ENCODE data around the gene SLC35A3.
"Not testable (repeated sequence)": the region's sequence is repeated elsewhere in the genome, so short reads cannot be mapped to it uniquely, and the experiment has no call there.

SLC35A3 gene

GRCh38 chr1:99972066-99972465 lies 2.3 kb downstream of the SLC35A3 start:
- DNase-seq (ENCODE audit: low read depth in 2 of 2): not testable (repeated sequence)

GRCh38 chr1:99975529-99975928 lies 5.7 kb downstream of the SLC35A3 start:
- DNase-seq (ENCODE audit: low read depth in 2 of 2): no peak

GRCh38 chr1:99977326-99977725 lies 7.5 kb downstream of the SLC35A3 start:
- DNase-seq (ENCODE audit: low read depth in 2 of 2): not testable (repeated sequence)

- no peak for DNase-seq (ENCODE audit: low read depth in 2 of 2)
Measured at GRCh38 chr1:99978218-99978617, 8.4 kb downstream of the SLC35A3 start.

- DNase-seq (ENCODE audit: low read depth in 2 of 2): no peak
Measured at GRCh38 chr1:99979091-99979490, 9.3 kb downstream of the SLC35A3 start.

GRCh38 chr1:99980928-99981327 lies 11.1 kb downstream of the SLC35A3 start:
- DNase-seq (ENCODE audit: low read depth in 2 of 2): no peak

- DNase-seq (ENCODE audit: low read depth in 2 of 2): no peak
Measured at GRCh38 chr1:99986656-99987225, 16.9 kb downstream of the SLC35A3 start.

- no peak for DNase-seq (ENCODE audit: low read depth in 2 of 2)
Measured at GRCh38 chr1:99988210-99988765, 18.5 kb downstream of the SLC35A3 start.

- DNase-seq (ENCODE audit: low read depth in 2 of 2): no peak
Measured at GRCh38 chr1:99992044-99992722, 22.4 kb downstream of the SLC35A3 start.

- no peak for DNase-seq (ENCODE audit: low read depth in 2 of 2)
Measured at GRCh38 chr1:99992760-99993467, 23.1 kb downstream of the SLC35A3 start.

- no peak for DNase-seq (ENCODE audit: low read depth in 2 of 2)
Measured at GRCh38 chr1:99993468-99993845, 23.7 kb downstream of the SLC35A3 start.

- no peak for DNase-seq (ENCODE audit: low read depth in 2 of 2)
Measured at GRCh38 chr1:99994496-99994895, 24.7 kb downstream of the SLC35A3 start.

GRCh38 chr1:99996951-99997350 lies 27.2 kb downstream of the SLC35A3 start:
- DNase-seq (ENCODE audit: low read depth in 2 of 2): no peak

- DNase-seq (ENCODE audit: low read depth in 2 of 2): no peak
Measured at GRCh38 chr1:100001462-100001861, 31.7 kb downstream of the SLC35A3 start.

- no peak for DNase-seq (ENCODE audit: low read depth in 2 of 2)
Measured at GRCh38 chr1:100005424-100005823, 35.6 kb downstream of the SLC35A3 start.

GRCh38 chr1:100006688-100007087 lies 36.9 kb downstream of the SLC35A3 start:
- DNase-seq (ENCODE audit: low read depth in 2 of 2): no peak

GRCh38 chr1:100009458-100009857 lies 39.7 kb downstream of the SLC35A3 start:
- DNase-seq (ENCODE audit: low read depth in 2 of 2): no peak

GRCh38 chr1:100010804-100011203 lies 41.0 kb downstream of the SLC35A3 start:
- DNase-seq (ENCODE audit: low read depth in 2 of 2): no peak

- no peak for DNase-seq (ENCODE audit: low read depth in 2 of 2)
Measured at GRCh38 chr1:100019220-100019619, 49.4 kb downstream of the SLC35A3 start.

- DNase-seq (ENCODE audit: low read depth in 2 of 2): no peak
Measured at GRCh38 chr1:100023482-100023881, 53.7 kb downstream of the SLC35A3 start.

GRCh38 chr1:100027212-100027611 lies 57.4 kb downstream of the SLC35A3 start:
- DNase-seq (ENCODE audit: low read depth in 2 of 2): no peak

- no peak for DNase-seq (ENCODE audit: low read depth in 2 of 2)
Measured at GRCh38 chr1:100028765-100029164, 59.0 kb downstream of the SLC35A3 start.

GRCh38 chr1:100034470-100034869 lies 64.7 kb downstream of the SLC35A3 start:
- no peak for DNase-seq (ENCODE audit: low read depth in 2 of 2)

Data from stimulated activated CD4-positive, alpha-beta T cell treated with anti-CD3 and anti-CD28 coated beads, Interleukin-1b, Interleukin-23, amount 100 ng/mL, for 4 hours (primary cell).